AG09319 (cell line): ENCODE measurements around the gene KRT3.
"Not testable (repeated sequence)": the region's sequence is repeated elsewhere in the genome, so short reads cannot be mapped to it uniquely, and the experiment has no call there.

Experiments
- DNase-seq: peaks from one replicate; pipeline ENCODE4 v3.0.0-alpha.2; 2010; ENCODE audit warnings: low read depth; ENCODE audit errors: extremely low read depth
- TF ChIP-seq, protein P1 (sequence below): IDR thresholded peaks from 2 replicates; pipeline ENCODE4 v1.5.1; 2011; ENCODE audit warnings: low read depth, mild to moderate bottlenecking, inconsistent platforms, low read length, moderate library complexity

Gene KRT3

GRCh38 chr12:52753283-52753682, 42.6 kb downstream of the KRT3 start:
- TF ChIP-seq, protein P1, sequence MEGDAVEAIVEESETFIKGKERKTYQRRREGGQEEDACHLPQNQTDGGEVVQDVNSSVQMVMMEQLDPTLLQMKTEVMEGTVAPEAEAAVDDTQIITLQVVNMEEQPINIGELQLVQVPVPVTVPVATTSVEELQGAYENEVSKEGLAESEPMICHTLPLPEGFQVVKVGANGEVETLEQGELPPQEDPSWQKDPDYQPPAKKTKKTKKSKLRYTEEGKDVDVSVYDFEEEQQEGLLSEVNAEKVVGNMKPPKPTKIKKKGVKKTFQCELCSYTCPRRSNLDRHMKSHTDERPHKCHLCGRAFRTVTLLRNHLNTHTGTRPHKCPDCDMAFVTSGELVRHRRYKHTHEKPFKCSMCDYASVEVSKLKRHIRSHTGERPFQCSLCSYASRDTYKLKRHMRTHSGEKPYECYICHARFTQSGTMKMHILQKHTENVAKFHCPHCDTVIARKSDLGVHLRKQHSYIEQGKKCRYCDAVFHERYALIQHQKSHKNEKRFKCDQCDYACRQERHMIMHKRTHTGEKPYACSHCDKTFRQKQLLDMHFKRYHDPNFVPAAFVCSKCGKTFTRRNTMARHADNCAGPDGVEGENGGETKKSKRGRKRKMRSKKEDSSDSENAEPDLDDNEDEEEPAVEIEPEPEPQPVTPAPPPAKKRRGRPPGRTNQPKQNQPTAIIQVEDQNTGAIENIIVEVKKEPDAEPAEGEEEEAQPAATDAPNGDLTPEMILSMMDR = no peak
- no peak for DNase-seq

DNA sequence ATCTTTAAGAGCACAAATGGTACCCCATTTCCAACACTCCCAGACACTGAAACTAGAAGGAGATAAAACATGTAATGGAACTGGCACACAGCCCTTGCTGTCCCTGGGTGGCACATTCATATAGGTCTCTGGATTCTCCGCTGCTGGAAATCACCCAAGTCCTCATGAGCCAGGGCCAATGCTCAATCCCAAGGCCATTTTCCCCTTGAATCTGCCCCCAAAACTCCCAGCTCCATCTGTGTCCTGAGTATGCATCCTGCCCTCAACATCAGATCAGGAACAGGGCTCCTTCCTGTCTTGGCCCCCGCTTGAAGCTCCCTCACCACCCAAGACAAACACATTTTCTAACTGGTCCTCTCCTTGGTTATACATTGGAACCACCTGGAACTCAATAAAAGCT, 43.4 kb downstream of the KRT3 start:
- no peak for DNase-seq
- TF ChIP-seq, protein P1 = no peak

- no peak for DNase-seq
- TF ChIP-seq, protein P1 = no peak
Measured at GRCh38 chr12:52751795-52752194, 44.1 kb downstream of the KRT3 start.

GRCh38 chr12:52750532-52750931, 45.4 kb downstream of the KRT3 start:
- DNase-seq = not testable (repeated sequence)

GRCh38 chr12:52749827-52750226, 46.1 kb downstream of the KRT3 start:
- DNase-seq = no peak
- TF ChIP-seq, protein P1 = no peak

GRCh38 chr12:52748578-52748977, 47.3 kb downstream of the KRT3 start:
- TF ChIP-seq, protein P1 = no peak
- DNase-seq = no peak

DNA sequence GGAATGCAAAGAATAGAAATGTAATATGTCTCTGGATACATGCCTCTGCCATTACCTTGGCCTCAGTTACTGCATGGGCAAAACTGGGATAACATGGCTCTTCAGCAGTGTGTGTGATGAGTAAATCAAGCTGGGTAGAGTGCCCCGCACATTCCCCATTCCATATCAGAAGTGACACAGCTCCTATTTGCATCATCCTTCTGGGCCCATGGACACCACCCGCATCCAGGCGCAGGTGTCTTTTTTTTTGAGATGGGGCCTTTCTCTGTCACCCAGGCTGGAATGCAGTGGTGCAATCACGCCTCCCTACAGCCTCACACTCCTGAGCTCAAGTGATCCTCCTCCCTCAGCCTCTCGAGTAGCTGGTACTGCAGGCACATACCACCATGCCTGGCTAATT, 50.4 kb downstream of the KRT3 start:
- no peak for DNase-seq
- TF ChIP-seq, protein P1 = no peak

GRCh38 chr12:52744493-52745156, 51.3 kb downstream of the KRT3 start:
- TF ChIP-seq, protein P1 = no peak

More at GRCh38 chr12:52744493-52745156, 51.3 kb downstream of the KRT3 start:
- no peak for DNase-seq
